Activated naive CD4-positive, alpha-beta T cell treated with anti-CD3 and anti-CD28 coated beads for 36 hours (primary cell): ENCODE measurements around the gene ARID4B. TPM values are rescaled to one million over a fixed set of nuclear protein-coding genes. Genes with fewer than 3 reads are reported as not detected.

Experiments used
- CTCF ChIA-PET: fragments of 350-600 bp; sonication (Branson Sonifier 250); formaldehyde crosslinking; loops from one replicate; lab custom pipeline; 2021; ENCODE audit warnings: antibody characterized with exemption; lab: Charles Lee
- DNase-seq: peaks from one replicate; pipeline ENCODE4 v3.0.0-alpha.2; 2020
- H3K27ac Mint-ChIP-seq: one replicate; pipeline ENCODE4 v1.8.0; 2021; ENCODE audit warnings: mild to moderate bottlenecking, mixed read lengths
- H3K27me3 Mint-ChIP-seq: one replicate; pipeline ENCODE4 v1.8.0; 2021; ENCODE audit warnings: low read depth, mixed read lengths
- H3K36me3 Mint-ChIP-seq: one replicate; pipeline ENCODE4 v1.8.0; 2021; ENCODE audit warnings: low read depth, mixed read lengths
- H3K4me1 Mint-ChIP-seq: one replicate; pipeline ENCODE4 v1.8.0; 2021; ENCODE audit warnings: low read depth, mixed read lengths
- H3K4me3 Mint-ChIP-seq: one replicate; pipeline ENCODE4 v1.8.0; 2021; ENCODE audit warnings: mild to moderate bottlenecking, moderate library complexity, mixed read lengths
- H3K9me3 Mint-ChIP-seq: one replicate; pipeline ENCODE4 v1.8.0; 2021; ENCODE audit warnings: mixed read lengths
- intact Hi-C: fragments of 100-400 bp; cut with micrococcal nuclease; formaldehyde crosslinking; loops from one replicate; pipeline ENCODE4 v1.15.1; 2023
- total RNA-seq, 2 experiments: library from RNA; stranded (reverse); gene quantifications; one replicate each; pipeline ENCODE4 v1.2.3, GENCODE V29; 2021

ARID4B gene
- total RNA-seq, 2 experiments from 2014 or later: 39.9 to 43.8 TPM

GRCh38 chr1:235326719-235327558, 1.0 kb downstream of the ARID4B start:
- CTCF ChIA-PET: no interaction called here
- peak overlapping the region; percentile 91 for H3K27ac Mint-ChIP-seq
- H3K27me3 Mint-ChIP-seq: no peaks in the 10 kb centered on the region
- peak overlapping the region; percentile 93 for H3K4me3 Mint-ChIP-seq
- peak; percentile 80 for DNase-seq
- intact Hi-C loops: loop anchor here (5.0 kb wide), 2 partner anchors 225 to 605 kb away; no protein-coding TSS in a partner anchor
- H3K9me3 Mint-ChIP-seq: no peaks in the 10 kb centered on the region
- H3K4me1 Mint-ChIP-seq: peaks cover 30% of the 10 kb centered on the region
- peaks cover 19% of the 10 kb centered on the region for H3K36me3 Mint-ChIP-seq

- Mint-ChIP-seq H3K27ac (peak overlapping the region; percentile 91), H3K36me3 (peaks cover 24% of the 10 kb centered on the region), H3K4me1 (peaks cover 40% of the 10 kb centered on the region), H3K9me3 (no peaks in the 10 kb centered on the region), H3K4me3 (peak overlapping the region; percentile 93), H3K27me3 (no peaks in the 10 kb centered on the region)
- DNase-seq: no peak
- intact Hi-C loops: loop anchor here (5.0 kb wide), 2 partner anchors 224 to 604 kb away; no protein-coding TSS in a partner anchor
- CTCF ChIA-PET: interaction anchor here (0.8 kb wide), 1 partner anchor 64 kb away, joined by 3 read pairs; no protein-coding TSS in a partner anchor
Observed at GRCh38 chr1:235325854-235326253, 2.1 kb downstream of the ARID4B start.

GRCh38 chr1:235325139-235325538, 2.8 kb downstream of the ARID4B start:
- CTCF ChIA-PET: interaction anchor here (0.6 to 1.4 kb wide), 4 partner anchors 11 to 107 kb away, joined by 3 read pairs; no protein-coding TSS in a partner anchor

GRCh38 chr1:235324296-235324695, 3.7 kb downstream of the ARID4B start:
- no peak for DNase-seq
- peak overlapping the region; percentile 73 for H3K27ac Mint-ChIP-seq
- CTCF ChIA-PET: interaction anchor here (0.7 to 1.4 kb wide), 5 partner anchors 11 to 92 kb away, joined by 3 to 4 read pairs (median 3); no protein-coding TSS in a partner anchor
- intact Hi-C loops: no loop called here
- H3K4me1 Mint-ChIP-seq: peaks cover 51% of the 10 kb centered on the region
- no peaks in the 10 kb centered on the region for H3K9me3 Mint-ChIP-seq
- no peaks in the 10 kb centered on the region for H3K27me3 Mint-ChIP-seq
- peak overlapping the region; percentile 51 for H3K4me3 Mint-ChIP-seq
- peaks cover 33% of the 10 kb centered on the region for H3K36me3 Mint-ChIP-seq

More at GRCh38 chr1:235325139-235325538, 2.8 kb downstream of the ARID4B start:
- peak overlapping the region; percentile 93 for H3K4me3 Mint-ChIP-seq
- H3K36me3 Mint-ChIP-seq: peaks cover 31% of the 10 kb centered on the region
- no peaks in the 10 kb centered on the region for H3K27me3 Mint-ChIP-seq
- peaks cover 47% of the 10 kb centered on the region for H3K4me1 Mint-ChIP-seq
- intact Hi-C loops: loop anchor here (5.0 kb wide), 2 partner anchors 223 to 603 kb away; no protein-coding TSS in a partner anchor
- H3K9me3 Mint-ChIP-seq: no peaks in the 10 kb centered on the region
- DNase-seq: no peak
- H3K27ac Mint-ChIP-seq: peak overlapping the region; percentile 91

- CTCF ChIA-PET: no interaction called here
- Mint-ChIP-seq H3K9me3 (no peaks in the 10 kb centered on the region), H3K27ac (peak overlapping the region; percentile 55), H3K27me3 (no peaks in the 10 kb centered on the region), H3K4me3 (no peak overlapping the region), H3K4me1 (peaks cover 70% of the 10 kb centered on the region), H3K36me3 (peaks cover 30% of the 10 kb centered on the region)
- DNase-seq: no peak
- intact Hi-C loops: loop anchor here (1.0 kb wide), 1 partner anchor 7 kb away; no protein-coding TSS in a partner anchor
Observed at GRCh38 chr1:235320521-235321179, 7.3 kb downstream of the ARID4B start.

- Mint-ChIP-seq H3K4me3 (no peak overlapping the region), H3K36me3 (peaks cover 27% of the 10 kb centered on the region), H3K4me1 (peaks cover 71% of the 10 kb centered on the region), H3K27me3 (no peaks in the 10 kb centered on the region), H3K9me3 (no peaks in the 10 kb centered on the region), H3K27ac (no peak overlapping the region)
- CTCF ChIA-PET: interaction anchor here (0.7 kb wide), 1 partner anchor 192 kb away, joined by 3 read pairs; no protein-coding TSS in a partner anchor
- intact Hi-C loops: no loop called here
- no peak for DNase-seq
Observed at GRCh38 chr1:235319255-235319654, 8.7 kb downstream of the ARID4B start.

- peak overlapping the region; percentile 60 for H3K27ac Mint-ChIP-seq
- H3K4me3 Mint-ChIP-seq: no peak overlapping the region
- H3K27me3 Mint-ChIP-seq: no peaks in the 10 kb centered on the region
- CTCF ChIA-PET: interaction anchor here (1.2 kb wide), 1 partner anchor 13 kb away, joined by 3 read pairs; no protein-coding TSS in a partner anchor
- no peak for DNase-seq
- no peaks in the 10 kb centered on the region for H3K9me3 Mint-ChIP-seq
- peaks cover 24% of the 10 kb centered on the region for H3K36me3 Mint-ChIP-seq
- H3K4me1 Mint-ChIP-seq: peaks cover 75% of the 10 kb centered on the region
- intact Hi-C loops: loop anchor here (1.0 kb wide), 1 partner anchor 11 kb away; the partner anchor contains the start of genes ARID4B and GGPS1
Observed at GRCh38 chr1:235317168-235317567, 10.8 kb downstream of the ARID4B start.

GRCh38 chr1:235315735-235316134, 12.2 kb downstream of the ARID4B start:
- peaks cover 72% of the 10 kb centered on the region for H3K4me1 Mint-ChIP-seq

GRCh38 chr1:235315173-235315572, 12.8 kb downstream of the ARID4B start:
- DNase-seq: no peak
- Mint-ChIP-seq H3K27me3 (no peaks in the 10 kb centered on the region), H3K4me1 (peaks cover 71% of the 10 kb centered on the region), H3K27ac (peak overlapping the region; percentile 18), H3K9me3 (no peaks in the 10 kb centered on the region), H3K36me3 (peaks cover 13% of the 10 kb centered on the region), H3K4me3 (no peak overlapping the region)
- CTCF ChIA-PET: interaction anchor here (1.4 kb wide), 1 partner anchor 102 kb away, joined by 3 read pairs; no protein-coding TSS in a partner anchor
- intact Hi-C loops: loop anchor here (2.0 kb wide), 1 partner anchor 16 kb away; no protein-coding TSS in a partner anchor

More at GRCh38 chr1:235315735-235316134, 12.2 kb downstream of the ARID4B start:
- peaks cover 17% of the 10 kb centered on the region for H3K36me3 Mint-ChIP-seq
- no peaks in the 10 kb centered on the region for H3K9me3 Mint-ChIP-seq
- no peaks in the 10 kb centered on the region for H3K27me3 Mint-ChIP-seq
- intact Hi-C loops: loop anchor here (2.0 kb wide), 1 partner anchor 17 kb away; no protein-coding TSS in a partner anchor
- no peak overlapping the region for H3K4me3 Mint-ChIP-seq
- H3K27ac Mint-ChIP-seq: no peak overlapping the region
- CTCF ChIA-PET: interaction anchor here (1.4 kb wide), 1 partner anchor 101 kb away, joined by 3 read pairs; no protein-coding TSS in a partner anchor
- no peak for DNase-seq

GRCh38 chr1:235313931-235314678, 13.9 kb downstream of the ARID4B start:
- intact Hi-C loops: loop anchor here (1.0 to 2.0 kb wide), 2 partner anchors 7 to 15 kb away; no protein-coding TSS in a partner anchor
- Mint-ChIP-seq H3K4me1 (peaks cover 65% of the 10 kb centered on the region), H3K4me3 (peak overlapping the region; percentile 28), H3K27me3 (no peaks in the 10 kb centered on the region), H3K27ac (peak overlapping the region; percentile 47), H3K9me3 (no peaks in the 10 kb centered on the region), H3K36me3 (peaks cover 13% of the 10 kb centered on the region)
- no peak for DNase-seq
- CTCF ChIA-PET: interaction anchor here (0.6 to 1.4 kb wide), 8 partner anchors 8 to 61 kb away, joined by 3 to 7 read pairs (median 4); no protein-coding TSS in a partner anchor

GRCh38 chr1:235313262-235313661, 14.7 kb downstream of the ARID4B start:
- Mint-ChIP-seq H3K27ac (peak overlapping the region; percentile 47), H3K4me1 (peaks cover 59% of the 10 kb centered on the region), H3K36me3 (peaks cover 5% of the 10 kb centered on the region), H3K27me3 (no peaks in the 10 kb centered on the region), H3K4me3 (peak overlapping the region; percentile 33), H3K9me3 (no peaks in the 10 kb centered on the region)
- CTCF ChIA-PET: interaction anchor here (1.0 to 1.6 kb wide), 5 partner anchors 11 to 60 kb away, joined by 3 to 7 read pairs (median 4); no protein-coding TSS in a partner anchor
- peak; percentile 17 for DNase-seq
- intact Hi-C loops: loop anchor here (1.0 kb wide), 1 partner anchor 8 kb away; no protein-coding TSS in a partner anchor
